22Rv1 (cell line): ENCODE results near the gene RBCK1.

Experiments used
- H3K27ac ChIP-seq: fragments of 450-650 bp; 2 replicates; pipeline ENCODE4 v1.5.1; 2017
- ZFX ChIP-seq: fragments of 450-650 bp; IDR thresholded peaks from 2 replicates; pipeline ENCODE4 v1.6.1; 2017; ENCODE audit warnings: antibody characterized with exemption, borderline replicate concordance
- TF ChIP-seq, protein P1 (sequence below): fragments of 450-650 bp; IDR thresholded peaks from 2 replicates; pipeline ENCODE4 v1.5.1; 2017; ENCODE audit warnings: mild to moderate bottlenecking

Gene RBCK1

DNA sequence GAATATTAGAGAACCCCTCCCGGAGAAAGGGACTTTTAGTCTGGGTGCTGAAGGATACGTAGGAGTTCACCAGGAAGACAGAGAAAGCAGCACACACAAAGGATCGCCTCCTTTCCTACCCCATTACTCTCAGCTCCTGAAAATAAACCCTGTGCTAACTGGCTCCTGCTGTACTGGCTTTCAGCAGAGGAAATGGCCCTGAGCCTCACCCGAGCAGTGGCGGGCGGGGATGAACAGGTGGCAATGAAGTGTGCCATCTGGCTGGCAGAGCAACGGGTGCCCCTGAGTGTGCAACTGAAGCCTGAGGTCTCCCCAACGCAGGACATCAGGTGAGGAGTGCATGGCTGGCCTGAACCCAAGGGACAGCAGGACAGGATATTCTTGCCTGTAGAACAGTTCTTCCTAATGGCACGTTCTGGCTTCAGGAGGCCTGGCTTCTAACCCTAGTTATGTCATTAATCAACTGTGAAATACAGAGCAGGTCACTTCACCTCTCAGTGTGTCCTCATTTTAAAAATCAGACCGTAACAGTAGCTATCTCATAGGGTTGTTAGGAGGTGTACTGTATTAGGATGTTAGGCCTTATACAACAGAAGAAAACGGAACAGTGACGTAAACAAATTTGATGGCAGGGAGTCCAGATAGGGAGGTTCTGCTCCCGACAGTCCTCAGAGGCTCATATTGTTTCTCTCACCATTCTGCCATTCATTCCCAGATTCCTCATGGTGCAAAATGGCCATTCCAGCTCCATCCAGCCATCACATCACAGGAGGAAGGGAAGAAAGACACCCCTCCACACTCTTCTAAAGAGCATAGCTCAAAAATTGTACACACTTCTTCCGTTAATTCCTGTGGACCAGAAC lies 1.8 kb downstream of the RBCK1 start:
- TF ChIP-seq ZFX, result no peak

DNA sequence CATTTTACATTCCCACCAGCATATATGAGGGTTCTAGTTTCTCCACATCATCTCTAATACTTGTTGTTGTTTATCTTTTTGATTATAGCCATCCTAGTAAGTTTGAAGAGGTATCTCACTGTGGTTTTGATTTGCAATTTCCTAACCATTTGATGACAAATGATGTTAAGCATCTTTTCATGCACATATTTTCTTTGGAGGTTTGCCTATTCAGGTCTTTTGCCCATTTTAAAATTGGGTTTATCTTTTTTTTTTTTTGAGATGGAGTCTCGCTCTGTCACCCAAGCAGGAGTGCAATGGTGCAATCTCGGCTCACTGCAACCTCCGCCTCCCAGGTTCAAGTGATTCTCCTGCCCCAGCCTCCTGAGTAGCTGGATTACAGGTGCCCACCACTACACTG lies 4.0 kb downstream of the RBCK1 start:
- H3K27ac ChIP-seq, result no peak overlapping the region
- TF ChIP-seq, protein P1, sequence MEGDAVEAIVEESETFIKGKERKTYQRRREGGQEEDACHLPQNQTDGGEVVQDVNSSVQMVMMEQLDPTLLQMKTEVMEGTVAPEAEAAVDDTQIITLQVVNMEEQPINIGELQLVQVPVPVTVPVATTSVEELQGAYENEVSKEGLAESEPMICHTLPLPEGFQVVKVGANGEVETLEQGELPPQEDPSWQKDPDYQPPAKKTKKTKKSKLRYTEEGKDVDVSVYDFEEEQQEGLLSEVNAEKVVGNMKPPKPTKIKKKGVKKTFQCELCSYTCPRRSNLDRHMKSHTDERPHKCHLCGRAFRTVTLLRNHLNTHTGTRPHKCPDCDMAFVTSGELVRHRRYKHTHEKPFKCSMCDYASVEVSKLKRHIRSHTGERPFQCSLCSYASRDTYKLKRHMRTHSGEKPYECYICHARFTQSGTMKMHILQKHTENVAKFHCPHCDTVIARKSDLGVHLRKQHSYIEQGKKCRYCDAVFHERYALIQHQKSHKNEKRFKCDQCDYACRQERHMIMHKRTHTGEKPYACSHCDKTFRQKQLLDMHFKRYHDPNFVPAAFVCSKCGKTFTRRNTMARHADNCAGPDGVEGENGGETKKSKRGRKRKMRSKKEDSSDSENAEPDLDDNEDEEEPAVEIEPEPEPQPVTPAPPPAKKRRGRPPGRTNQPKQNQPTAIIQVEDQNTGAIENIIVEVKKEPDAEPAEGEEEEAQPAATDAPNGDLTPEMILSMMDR, result no peak

More for the DNA sequence above, 1.8 kb downstream of the RBCK1 start:
- H3K27ac ChIP-seq, result peak overlapping the region; percentile 96

DNA sequence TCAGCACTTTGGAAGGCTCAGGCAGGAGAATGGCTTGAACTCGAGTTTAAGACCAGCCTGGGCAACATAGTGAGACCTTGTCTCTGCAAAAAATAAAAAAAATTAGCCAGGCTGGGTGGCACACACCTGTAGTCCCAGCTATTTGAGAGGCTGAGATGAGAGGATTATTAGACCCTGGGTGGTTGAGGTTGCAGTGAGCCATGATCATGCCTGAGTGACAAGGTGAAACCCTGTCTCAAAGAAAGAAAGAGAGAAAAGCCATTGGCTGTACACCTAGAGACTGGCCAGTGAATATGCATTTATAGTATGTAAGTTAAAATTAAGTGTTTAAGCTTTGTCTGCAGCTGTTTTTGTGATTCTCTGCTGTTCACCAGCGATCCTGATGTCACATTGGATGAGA lies 6.1 kb downstream of the RBCK1 start:
- TF ChIP-seq, protein P1, result no peak
- TF ChIP-seq ZFX, result no peak
- H3K27ac ChIP-seq, result no peak overlapping the region

DNA sequence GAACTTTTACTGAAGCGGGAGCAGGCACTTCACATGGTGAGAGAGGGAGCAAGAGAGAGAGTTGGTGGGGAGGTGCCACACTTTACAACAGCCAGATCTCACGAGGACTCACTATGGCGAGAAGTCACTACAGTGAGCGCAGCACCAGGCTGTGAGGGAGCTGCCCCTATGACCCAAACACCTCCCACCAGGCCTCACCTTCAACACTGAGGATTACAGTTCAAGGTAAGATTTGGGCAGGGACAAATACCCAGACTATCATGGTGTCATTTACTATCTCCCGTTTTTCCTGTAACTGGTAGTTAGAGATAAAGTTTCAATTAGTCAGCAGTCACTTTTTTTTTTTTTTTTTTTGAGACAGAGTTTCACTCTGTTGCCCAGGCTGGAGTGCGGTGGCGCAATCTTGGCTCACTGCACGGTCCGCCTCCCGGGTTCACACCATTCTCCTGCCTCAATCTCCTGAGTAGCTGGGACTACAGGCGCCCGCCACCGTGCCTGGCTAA lies 7.8 kb downstream of the RBCK1 start:
- H3K27ac ChIP-seq, result peak overlapping the region; percentile 27; the same call in 1 of the 2 replicates
- no peak for TF ChIP-seq ZFX
- TF ChIP-seq, protein P1, result no peak

DNA sequence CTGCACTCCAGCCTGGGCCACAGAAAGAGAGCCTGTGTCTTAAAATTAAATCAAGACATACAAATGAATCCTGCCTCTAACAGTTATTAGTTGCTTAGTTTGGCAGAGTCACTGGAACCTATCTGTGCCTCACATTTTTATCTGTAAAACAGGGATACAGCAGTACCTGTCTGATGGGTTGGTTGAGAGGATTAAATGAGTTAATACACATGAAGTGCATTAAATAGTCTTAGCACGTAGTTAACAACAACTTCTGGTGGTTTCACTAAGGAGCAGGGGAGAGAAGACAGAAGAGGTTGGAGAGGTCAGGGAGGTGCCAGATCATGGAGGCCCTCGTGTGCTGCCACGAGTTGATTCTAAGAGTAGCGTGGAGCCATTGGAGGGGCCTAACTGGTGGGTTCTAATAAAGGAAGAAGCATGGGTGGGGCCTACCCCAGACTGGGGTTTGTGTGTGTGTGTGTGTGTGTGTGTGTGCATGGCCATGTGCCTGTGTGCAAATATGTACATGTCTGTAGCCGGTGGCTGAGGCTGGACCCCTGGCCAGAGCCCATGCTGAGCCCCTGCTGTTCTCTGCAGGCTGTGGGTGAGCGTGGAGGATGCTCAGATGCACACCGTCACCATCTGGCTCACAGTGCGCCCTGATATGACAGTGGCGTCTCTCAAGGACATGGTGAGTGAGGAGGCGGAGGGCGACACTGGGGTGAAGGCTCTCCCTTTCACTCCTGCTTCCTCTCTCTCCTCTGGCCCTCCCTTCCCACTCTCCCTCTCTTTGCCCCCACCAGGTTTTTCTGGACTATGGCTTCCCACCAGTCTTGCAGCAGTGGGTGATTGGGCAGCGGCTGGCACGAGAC lies 9.1 kb downstream of the RBCK1 start:
- H3K27ac ChIP-seq, result peak overlapping the region; percentile 82
- TF ChIP-seq, protein P1, result no peak
- TF ChIP-seq ZFX, result no peak

DNA sequence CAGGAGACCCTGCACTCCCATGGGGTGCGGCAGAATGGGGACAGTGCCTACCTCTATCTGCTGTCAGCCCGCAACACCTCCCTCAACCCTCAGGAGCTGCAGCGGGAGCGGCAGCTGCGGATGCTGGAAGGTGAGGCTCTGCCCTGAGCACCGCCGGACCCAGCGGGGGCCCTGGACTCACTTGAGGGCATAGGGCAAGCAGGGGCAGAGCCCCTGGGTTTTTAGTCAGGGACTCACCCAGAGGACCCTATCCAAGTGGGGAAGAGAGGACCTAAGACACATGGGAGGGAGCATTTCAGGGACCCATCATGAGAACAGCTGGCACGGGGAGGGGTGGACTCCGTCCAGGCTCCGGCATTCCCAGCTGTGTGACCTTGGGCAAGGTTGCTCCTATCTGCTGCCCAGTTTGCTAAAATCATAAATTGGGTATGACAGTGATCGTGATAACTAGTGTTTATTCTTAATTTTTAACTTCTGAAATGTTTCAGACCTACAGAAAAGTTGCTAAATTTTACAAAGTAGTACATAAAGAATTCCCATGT lies 9.8 kb downstream of the RBCK1 start:
- TF ChIP-seq, protein P1, result no peak
- no peak for TF ChIP-seq ZFX
- H3K27ac ChIP-seq, result peak overlapping the region; percentile 82

DNA sequence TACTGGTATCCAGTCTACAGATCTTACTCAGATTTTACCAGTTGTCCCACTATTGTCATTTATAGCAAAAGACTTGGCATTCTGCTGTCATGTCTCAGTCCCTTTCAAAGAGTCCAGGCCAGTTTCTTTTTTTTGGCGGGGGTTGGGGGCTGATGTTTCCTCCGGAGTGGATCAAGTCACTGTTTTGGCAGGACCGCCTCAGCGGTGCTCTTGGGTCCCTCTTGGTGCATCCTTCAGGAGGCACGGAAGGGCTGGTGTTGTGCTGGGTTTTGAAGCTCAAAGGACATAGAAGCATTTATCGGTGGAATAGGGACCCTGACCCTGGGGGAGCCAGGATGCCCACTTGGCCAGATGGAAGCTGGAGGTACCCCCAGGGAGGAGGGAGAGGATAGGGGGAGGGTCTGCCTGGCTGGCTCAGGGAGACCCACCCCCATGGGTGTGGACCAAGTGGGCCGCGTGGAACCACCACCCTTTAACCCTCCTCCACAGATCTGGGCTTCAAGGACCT lies 10.8 kb downstream of the RBCK1 start:
- no peak for TF ChIP-seq ZFX
- TF ChIP-seq, protein P1, result no peak
- H3K27ac ChIP-seq, result peak overlapping the region; percentile 82
